ENCODE data around the gene USP8. TPM values are rescaled to one million over a fixed set of nuclear protein-coding genes. Genes with fewer than 3 reads are reported as not detected.
"Not testable (repeated sequence)": the region's sequence is repeated elsewhere in the genome, so short reads cannot be mapped to it uniquely, and the experiment has no call there.

Gene USP8
- 10 to 100 TPM; 21.8 to 65.4 (median 53.2) TPM for total RNA-seq

DNA sequence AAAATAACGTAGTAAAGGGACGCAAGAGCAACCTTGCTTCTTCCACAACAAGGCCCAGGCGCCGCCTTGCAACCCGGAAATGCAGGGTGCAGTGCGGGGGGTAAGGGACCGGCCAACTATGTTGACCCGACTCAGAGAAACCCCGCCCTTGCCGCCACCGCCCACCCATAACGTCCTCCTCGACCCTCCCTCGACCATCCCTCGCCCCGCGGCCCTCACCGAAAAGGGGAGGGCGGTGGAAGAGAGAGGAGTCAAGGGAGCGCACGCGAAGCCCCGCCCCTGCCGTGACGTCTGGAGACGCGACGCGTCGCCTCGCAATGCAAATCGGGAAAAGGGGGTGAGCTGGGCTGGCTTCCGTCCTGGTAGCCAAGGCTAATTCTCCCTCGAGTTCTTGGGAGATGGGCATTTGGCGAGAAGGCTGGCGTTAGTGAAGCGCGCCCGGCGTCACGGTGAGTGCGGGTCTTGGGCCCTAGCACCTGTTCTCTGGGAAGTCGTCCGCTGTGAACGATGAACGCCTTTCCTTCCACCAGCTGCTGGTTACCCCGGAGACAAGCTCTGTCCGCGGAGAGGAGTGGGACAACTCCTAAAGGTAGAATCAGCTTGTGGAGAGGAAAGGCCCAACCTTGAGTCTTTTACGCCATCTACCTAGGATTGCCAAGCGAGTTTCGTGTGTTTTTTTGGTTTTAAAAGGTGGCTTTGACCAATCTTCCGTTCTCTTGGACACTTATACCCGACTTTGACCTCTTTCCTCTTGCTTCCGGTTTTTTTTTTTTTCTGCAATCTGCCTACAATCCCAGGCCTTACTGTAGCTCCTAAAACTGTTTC, at the start of gene USP8:
Gene USP8 (plus strand): TSS at position 340 of the 825 bp plus-strand sequence. CDS start 14,669 bp downstream, outside the sequence.
- peaks cover 16 to 37% (median 22%) of the 10 kb centered on the region in 4 donors for H3K4me1 ChIP-seq
- peaks cover 0 to 3% (median 0%) of the 10 kb centered on the region in 4 donors for H3K36me3 ChIP-seq
- H3K4me3 ChIP-seq: peak within 1 kb of the TSS; percentile 49 to 81 (median 64)
- peak in 1 of 4 donors; percentile 74 for TF ChIP-seq EP300 (IDR thresholded peaks at IDR 0.05)
- TF ChIP-seq, protein P1, sequence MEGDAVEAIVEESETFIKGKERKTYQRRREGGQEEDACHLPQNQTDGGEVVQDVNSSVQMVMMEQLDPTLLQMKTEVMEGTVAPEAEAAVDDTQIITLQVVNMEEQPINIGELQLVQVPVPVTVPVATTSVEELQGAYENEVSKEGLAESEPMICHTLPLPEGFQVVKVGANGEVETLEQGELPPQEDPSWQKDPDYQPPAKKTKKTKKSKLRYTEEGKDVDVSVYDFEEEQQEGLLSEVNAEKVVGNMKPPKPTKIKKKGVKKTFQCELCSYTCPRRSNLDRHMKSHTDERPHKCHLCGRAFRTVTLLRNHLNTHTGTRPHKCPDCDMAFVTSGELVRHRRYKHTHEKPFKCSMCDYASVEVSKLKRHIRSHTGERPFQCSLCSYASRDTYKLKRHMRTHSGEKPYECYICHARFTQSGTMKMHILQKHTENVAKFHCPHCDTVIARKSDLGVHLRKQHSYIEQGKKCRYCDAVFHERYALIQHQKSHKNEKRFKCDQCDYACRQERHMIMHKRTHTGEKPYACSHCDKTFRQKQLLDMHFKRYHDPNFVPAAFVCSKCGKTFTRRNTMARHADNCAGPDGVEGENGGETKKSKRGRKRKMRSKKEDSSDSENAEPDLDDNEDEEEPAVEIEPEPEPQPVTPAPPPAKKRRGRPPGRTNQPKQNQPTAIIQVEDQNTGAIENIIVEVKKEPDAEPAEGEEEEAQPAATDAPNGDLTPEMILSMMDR (IDR thresholded peaks at IDR 0.05): peak in 1 of 6 experiments; percentile 12
- peak in 3 of 4 donors; percentile 82 to 95 (median 90) for TF ChIP-seq POLR2A (IDR thresholded peaks at IDR 0.05)
- peak; percentile 94 to 96 for TF ChIP-seq POLR2AphosphoS5 (IDR thresholded peaks at IDR 0.05)
- H3K27ac ChIP-seq: peak within 1 kb of the TSS; percentile 86 to 95 (median 90)
- H3K27me3 ChIP-seq: no peaks in the 10 kb centered on the region
- DNase-seq (peak; percentile 94 to 100), ATAC-seq (ENCODE audit: low FRiP score in 2 of 2) (peak; percentile 99 to 100)
- H3K9me3 ChIP-seq: no peaks in the 10 kb centered on the region
- WGBS, 2 donors: 0 to 1% methylated on average over 16 to 51 of the region's 55 CpGs

DNA sequence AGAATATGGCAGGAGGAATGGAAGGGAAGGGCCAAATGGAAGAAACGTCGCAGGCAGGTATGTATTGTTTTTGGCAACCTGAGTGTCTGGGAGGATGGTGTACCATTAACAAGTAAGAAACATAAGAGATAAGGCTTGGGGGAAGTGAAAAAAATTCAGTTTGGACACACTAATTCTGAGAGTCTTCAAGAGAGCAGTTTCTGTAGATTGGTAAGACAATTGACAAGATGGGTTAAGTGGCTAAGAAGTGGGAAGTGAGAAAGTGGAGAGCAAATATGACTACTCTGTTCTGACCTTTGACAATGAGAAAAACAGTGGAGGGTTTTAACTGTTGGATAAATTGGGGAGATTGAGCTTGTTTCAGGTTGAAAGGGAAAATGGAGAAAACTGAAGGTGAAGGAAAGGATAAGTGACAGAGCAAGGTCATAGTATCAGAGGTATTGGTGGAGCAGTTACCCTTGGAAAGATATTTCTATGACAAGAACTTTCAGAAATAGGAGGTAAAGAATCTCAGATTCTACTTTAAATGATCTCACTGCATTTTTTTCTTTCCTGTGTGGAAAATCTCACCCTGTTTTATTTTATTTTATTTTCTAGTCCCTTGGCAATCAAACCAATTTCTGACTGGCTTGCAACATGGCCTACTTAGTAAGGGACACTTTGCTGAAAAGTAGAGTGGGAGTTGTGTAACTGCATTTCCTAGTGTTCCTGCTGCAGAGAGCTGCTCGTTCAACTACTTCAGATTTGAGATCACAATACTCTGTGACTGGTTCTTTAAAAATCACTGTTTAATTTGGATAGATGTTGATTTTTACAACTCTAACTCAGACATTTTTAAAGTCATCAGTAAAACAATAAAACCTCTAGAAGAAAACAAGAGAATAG, 46.1 kb upstream of the USP8 start:
- Histone ChIP-seq H3K27ac (peak overlapping the region in 2 of 4 donors; percentile 36 to 62), H3K36me3 (no peaks in the 10 kb centered on the region), H3K27me3 (no peaks in the 10 kb centered on the region), H3K4me3 (no peak overlapping the region), H3K9me3 (no peaks in the 10 kb centered on the region), H3K4me1 (no peaks in the 10 kb centered on the region)
- TF ChIP-seq EP300 (IDR thresholded peaks at IDR 0.05) (peak in 1 of 4 donors; percentile 41), POLR2AphosphoS5 (IDR thresholded peaks at IDR 0.05) (no peak)
- peak in 1 of 2 donors; percentile 75 for ATAC-seq (ENCODE audit: low FRiP score in 2 of 2)
- 45 to 55% methylated on average over 3 of the region's 3 CpGs for WGBS, 2 donors
- DNase-seq: peak in 1 of 2 donors; percentile 29

DNA sequence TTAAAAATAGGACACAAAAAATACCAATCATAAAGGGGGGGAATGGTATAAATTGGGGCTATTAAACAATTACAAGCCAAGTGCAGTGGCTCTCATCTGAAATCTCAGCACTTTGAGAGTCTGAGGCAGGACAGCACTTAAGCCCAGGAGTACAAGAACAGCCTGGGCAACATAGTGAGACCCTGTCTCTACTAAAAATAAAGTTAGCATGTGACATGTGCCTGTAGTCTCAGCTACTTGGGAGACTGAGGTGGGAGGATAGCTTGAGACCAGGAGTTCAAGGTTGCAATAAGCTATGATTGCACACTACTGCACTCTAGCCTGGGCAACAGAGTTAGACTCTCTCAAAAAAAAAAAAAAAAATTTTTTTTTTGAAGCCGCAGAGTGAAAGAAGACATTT, 45.4 kb upstream of the USP8 start:
- no peaks in the 10 kb centered on the region for H3K4me1 ChIP-seq
- TF ChIP-seq, protein P1 (IDR thresholded peaks at IDR 0.05): no peak
- TF ChIP-seq POLR2AphosphoS5 (IDR thresholded peaks at IDR 0.05) (no peak), POLR2A (IDR thresholded peaks at IDR 0.05) (no peak), EP300 (IDR thresholded peaks at IDR 0.05) (no peak)
- H3K9me3 ChIP-seq: no peaks in the 10 kb centered on the region
- ATAC-seq (ENCODE audit: low FRiP score in 2 of 2): no peak
- no peak overlapping the region for H3K4me3 ChIP-seq
- H3K36me3 ChIP-seq: no peaks in the 10 kb centered on the region
- H3K27me3 ChIP-seq: no peaks in the 10 kb centered on the region
- 90 to 96% methylated on average over 1 of the region's 1 CpG for WGBS, 2 donors
- peak in 1 of 2 donors; percentile 38 for DNase-seq
- peak overlapping the region in 2 of 4 donors; percentile 36 to 57 for H3K27ac ChIP-seq

GRCh38 chr15:50379413-50379812, 44.8 kb upstream of the USP8 start:
- not testable (repeated sequence) for ATAC-seq (ENCODE audit: low FRiP score in 2 of 2); H3K36me3 ChIP-seq; DNase-seq; H3K4me1 ChIP-seq; H3K27me3 ChIP-seq; H3K9me3 ChIP-seq; H3K4me3 ChIP-seq
- 92 to 95% methylated on average over 7 of the region's 7 CpGs for WGBS, 2 donors
- peak overlapping the region in 1 of 4 donors; percentile 57 for H3K27ac ChIP-seq

DNA sequence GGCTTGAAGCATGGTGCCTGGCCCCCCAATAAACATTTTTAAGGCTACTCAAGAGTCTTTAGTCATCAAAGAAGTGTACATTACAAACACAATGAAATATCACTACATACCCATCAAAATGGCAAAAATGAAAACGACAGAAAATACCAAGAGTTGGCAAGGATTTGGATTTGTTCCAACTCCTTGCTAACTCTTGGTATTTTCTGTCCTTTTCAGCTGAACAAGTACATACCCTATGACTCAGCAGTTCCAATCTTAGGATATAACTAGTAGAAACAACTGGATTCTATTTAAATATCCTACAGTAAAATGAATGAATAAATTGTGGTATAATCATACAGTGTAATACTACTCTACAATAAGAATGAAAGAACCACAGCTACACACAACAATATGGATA, 44.1 kb upstream of the USP8 start:
- no peak overlapping the region for H3K4me3 ChIP-seq
- H3K4me1 ChIP-seq: no peaks in the 10 kb centered on the region
- no peak overlapping the region for H3K27ac ChIP-seq
- no peaks in the 10 kb centered on the region for H3K27me3 ChIP-seq
- no peaks in the 10 kb centered on the region for H3K9me3 ChIP-seq
- no peak for ATAC-seq (ENCODE audit: low FRiP score in 2 of 2)
- WGBS, 2 donors: 32 to 52% methylated on average over 1 of the region's 1 CpG
- H3K36me3 ChIP-seq: no peaks in the 10 kb centered on the region
- DNase-seq: no peak
- TF ChIP-seq, protein P1 (IDR thresholded peaks at IDR 0.05): no peak
- TF ChIP-seq POLR2AphosphoS5 (IDR thresholded peaks at IDR 0.05) (no peak), POLR2A (IDR thresholded peaks at IDR 0.05) (no peak), EP300 (IDR thresholded peaks at IDR 0.05) (no peak)
